ENCODE measurements around the gene ITGBL1.

DNA sequence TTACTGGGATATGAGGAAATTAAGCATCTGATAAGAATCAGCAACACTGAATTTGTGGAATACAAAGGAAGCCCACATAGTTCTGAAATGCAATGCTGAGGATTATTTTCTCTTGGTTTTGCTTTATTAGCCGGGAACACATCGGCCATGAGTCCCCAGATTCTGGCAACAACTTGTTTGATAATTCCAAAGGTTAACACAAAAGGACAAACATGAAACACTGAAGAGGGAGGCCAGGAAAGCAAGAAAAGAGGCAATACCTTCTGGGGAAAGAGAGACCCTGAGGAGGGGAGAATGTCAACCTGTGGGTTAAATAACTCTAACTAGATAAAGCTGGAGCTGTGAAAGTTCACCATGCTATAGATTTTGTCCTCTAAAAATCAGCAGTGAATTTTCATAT lies 285.9 kb downstream of the ITGBL1 start:
- TF ChIP-seq CTCF (conservative IDR thresholded peaks at IDR 0.05; ENCODE audit: low read depth in 2 of 2), result no peak
- TF ChIP-seq EZH2phosphoT487 (IDR thresholded peaks at IDR 0.05; ENCODE audit: unreplicated experiment), result no peak

All from GM23338 (cell line).